CD4-positive, alpha-beta T cell treated with Interleukin-10 for 1 hour (primary cell): Measurements from ENCODE around the gene TUB.

Experiments
- DNase-seq: peaks from one replicate; pipeline ENCODE4 v3.0.0-alpha.2; 2020

The TUB gene

GRCh38 chr11:8111636-8112035 lies 30.6 kb downstream of the TUB start:
- no peak for DNase-seq

GRCh38 chr11:8122173-8122764 lies 41.3 kb downstream of the TUB start:
- DNase-seq, result no peak

- DNase-seq, result no peak
Measured at GRCh38 chr11:8126649-8127289, 45.8 kb downstream of the TUB start.

DNA sequence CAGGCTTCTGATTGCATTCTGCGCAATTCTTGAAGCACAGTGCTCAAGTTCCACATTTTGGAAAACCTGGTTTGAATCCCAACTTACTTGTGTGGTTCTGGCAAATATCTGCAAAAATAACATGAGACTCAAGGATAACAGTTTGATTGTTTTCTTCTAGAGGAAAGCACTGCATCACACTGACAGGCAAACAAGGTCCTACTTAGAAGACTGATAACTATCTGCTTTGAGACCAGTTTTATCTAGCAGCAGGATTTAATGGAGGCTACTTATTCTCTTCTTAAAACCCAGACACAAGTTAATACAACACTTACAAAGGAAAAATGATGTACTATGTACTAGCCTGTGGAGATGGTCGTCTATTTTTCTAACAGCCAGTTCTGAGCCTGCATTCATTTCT lies 46.4 kb downstream of the TUB start:
- DNase-seq, result no peak

DNA sequence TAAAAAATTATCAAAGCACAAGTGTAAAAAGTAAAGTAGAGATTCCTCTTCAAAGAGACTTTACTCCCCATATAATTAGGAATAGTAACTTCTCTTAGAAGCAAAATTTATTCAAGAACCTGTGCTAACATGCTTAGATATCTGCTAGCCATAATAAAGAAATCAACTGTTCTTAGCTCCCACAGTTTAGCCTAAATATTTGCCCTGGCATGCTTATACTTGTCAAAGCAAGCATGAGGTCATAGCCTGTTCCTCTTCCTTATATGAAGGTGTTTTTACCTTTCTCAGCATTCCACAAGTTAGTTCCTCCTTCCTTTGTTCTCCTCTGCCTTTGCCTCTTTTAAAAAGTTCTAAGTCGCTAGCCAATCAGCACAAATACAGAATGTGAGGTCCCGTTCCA lies 57.5 kb downstream of the TUB start:
- no peak for DNase-seq

DNA sequence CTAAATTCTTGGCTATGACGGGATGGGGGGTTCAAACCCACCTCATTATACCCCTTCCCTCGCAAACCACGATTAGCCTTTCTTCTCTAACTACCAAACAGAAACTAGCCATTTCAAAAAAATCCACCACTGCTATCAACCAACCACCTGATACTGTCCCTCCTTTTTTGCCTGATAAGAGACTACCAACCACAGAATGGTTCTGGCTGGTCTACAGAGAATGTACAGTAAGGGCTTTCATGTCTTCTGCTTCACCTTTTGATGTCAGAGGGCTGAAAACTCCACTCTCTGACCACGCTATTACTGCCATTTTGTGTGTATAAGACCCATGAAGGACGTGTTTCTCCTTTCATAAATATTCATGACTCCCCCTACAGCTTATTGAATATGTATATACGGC lies 68.7 kb downstream of the TUB start:
- no peak for DNase-seq
